Hematopoietic multipotent progenitor cell treated with erythropoietin and hydrocortisone succinate and interleukin-3 and kit ligand, for 4 days (in vitro differentiated cells): ENCODE results near the gene ITGB1.
"Not testable (repeated sequence)": the region's sequence is repeated elsewhere in the genome, so short reads cannot be mapped to it uniquely, and the experiment has no call there.

Experiments
- DNase-seq: peaks from one replicate; pipeline ENCODE4 v3.0.0-alpha.2; 2015

Gene ITGB1

GRCh38 chr10:32931593-32931992 is 26.4 kb downstream of the ITGB1 start:
- DNase-seq: no peak

DNA sequence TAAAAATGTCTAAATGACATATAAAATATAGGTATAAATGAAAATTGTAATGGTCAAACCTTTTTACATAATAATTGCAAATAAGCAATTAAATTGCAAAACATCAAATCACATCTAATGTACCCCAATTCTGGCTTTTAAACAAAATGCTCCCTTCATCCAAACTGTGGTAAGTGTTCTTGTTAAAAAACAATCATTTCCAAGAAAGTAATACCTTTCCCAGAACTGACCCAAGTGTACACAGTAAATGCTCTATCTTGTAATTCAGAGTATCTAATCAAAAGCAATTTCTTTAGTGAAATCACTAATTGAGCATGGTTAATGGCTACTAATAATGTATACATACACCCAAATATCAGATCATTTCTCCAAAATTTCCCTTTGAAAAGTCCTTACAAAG is 28.0 kb downstream of the ITGB1 start:
- no peak for DNase-seq

DNA sequence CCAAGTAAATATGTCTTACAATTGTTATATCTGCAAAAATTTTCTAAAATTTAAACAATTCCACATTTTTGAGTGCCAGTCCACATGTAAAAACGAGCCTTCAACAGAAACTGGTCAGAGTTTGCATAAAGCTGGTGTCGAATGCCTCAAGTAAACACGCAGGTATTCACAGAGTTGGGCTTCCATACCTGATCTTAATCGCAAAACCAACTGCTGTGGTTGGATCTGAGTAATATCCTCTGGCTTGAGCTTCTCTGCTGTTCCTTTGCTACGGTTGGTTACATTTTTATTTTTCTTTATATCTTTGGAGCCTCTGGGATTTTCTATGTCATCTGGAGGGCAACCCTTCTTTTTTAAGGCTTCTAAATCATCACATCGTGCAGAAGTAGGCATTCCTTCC is 28.4 kb downstream of the ITGB1 start:
- DNase-seq: no peak

GRCh38 chr10:32927750-32928149 is 30.3 kb downstream of the ITGB1 start:
- peak; percentile 62 for DNase-seq

GRCh38 chr10:32923849-32924248 is 34.2 kb downstream of the ITGB1 start:
- DNase-seq: peak; percentile 65

DNA sequence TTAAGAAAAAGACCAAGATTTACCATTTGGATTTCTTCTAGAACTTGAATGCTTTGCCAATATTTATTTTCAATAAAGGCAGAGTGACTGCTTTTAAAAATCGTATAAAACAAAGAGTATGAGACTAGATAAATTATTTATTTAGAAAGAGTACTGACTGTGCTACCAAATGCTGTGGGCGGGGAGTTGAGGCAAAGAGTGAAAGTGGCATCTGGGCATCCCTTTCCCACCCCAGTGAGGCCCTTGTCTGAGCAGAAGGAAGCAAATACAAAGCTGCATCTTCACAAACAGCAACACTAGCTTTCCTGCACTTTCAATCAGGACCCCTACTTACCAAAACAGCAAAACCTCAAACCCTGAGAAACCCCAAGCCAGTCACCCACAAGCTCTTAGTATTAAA is 34.9 kb downstream of the ITGB1 start:
- no peak for DNase-seq

GRCh38 chr10:32922170-32922569 is 35.9 kb downstream of the ITGB1 start:
- DNase-seq: peak; percentile 89

DNA sequence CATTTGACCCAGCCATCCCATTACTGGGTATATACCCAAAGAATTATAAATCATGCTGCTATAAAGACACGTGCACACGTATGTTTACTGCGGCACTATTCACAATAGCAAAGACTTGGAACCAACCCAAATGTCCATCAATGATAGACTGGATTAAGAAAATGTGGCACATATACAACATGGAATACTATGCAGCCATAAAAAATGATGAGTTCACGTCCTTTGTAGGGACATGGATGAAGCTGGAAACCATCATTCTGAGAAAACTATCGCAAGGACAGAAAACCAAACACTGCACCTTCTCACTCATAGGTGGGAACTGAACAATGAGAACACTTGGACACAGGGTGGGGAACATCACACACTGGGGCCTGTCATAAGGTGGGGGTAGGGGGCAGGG is 40.2 kb downstream of the ITGB1 start:
- DNase-seq: not testable (repeated sequence)

- DNase-seq: no peak
These were observed 46.6 kb downstream of the ITGB1 start for GRCh38 chr10:32911285-32912016.

DNA sequence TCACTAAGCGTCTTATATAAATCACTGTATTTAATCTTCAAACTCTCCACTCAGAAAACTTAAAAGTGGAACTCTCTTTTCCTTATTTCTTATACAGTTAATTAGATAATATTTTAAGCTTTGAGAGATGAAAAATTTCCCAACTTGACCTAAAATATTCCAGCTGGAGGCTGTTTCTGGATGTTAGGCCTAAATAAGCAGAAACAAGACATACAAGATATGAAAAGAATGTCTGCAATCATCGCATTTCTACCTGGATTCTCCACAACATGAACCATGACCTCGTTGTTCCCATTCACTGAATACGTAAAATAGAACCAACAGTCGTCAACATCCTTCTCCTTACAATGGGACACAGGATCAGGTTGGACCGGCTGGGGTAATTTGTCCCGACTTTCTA is 48.1 kb downstream of the ITGB1 start:
- DNase-seq: not testable (repeated sequence)

GRCh38 chr10:32909456-32909855 is 48.6 kb downstream of the ITGB1 start:
- DNase-seq: no peak

DNA sequence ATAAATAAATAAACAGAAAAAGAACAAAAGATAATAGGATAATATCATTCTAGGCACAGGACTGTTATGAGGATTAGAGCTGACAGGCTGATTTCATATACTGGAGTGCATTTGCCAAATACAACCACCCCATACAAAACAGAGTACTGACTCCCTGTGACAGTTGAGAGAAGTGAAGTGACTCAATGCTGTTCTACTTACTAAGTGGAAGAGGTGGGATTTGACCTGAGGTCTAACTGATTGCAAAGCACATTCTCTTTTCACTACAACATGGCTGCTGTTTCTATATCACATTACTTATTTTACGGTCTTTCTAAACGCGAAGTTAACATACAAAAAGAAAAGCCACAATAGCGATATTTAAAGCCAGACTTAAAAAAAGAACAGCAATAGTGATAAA is 51.4 kb downstream of the ITGB1 start:
- no peak for DNase-seq

DNA sequence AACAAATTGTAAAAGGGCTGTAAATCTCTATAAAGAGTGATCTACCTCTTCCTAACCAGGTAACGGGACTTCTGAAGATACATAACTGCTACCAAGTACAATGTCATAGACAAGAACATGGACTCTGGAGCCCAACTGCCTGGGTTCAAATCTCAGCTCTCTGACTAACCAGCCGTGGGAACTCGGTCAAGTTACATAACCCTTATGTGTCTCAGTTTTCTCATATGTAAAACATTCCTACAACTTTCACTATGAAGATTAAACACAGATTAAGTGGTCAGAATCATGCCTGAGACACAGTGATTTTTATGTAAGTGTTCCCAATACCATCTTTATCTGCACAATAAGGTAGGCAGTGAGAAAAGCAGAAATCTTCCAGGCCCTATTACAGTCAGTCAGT is 52.6 kb downstream of the ITGB1 start:
- no peak for DNase-seq

DNA sequence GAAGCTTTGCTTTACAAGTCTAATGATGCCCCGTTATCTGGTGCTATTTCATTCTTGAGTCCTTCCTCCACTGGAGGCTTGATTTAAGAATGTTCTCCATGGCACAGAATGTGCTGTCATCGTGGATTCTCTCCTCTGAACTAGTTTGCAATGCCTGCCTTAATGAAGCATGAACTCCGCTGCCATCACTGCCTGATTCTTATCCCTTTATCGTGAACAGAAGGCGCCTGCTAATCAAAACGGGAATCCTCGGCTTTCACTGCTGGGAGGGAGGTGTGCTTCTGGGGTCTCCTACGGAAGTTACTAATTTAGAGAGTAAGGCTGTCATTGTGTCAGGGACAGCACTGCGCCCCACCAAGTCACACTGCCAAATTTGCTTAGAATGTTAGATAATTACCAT is 56.2 kb downstream of the ITGB1 start:
- no peak for DNase-seq

GRCh38 chr10:32895200-32895968 is 62.6 kb downstream of the ITGB1 start:
- DNase-seq: not testable (repeated sequence)

GRCh38 chr10:32893916-32894664 is 63.9 kb downstream of the ITGB1 start:
- no peak for DNase-seq

GRCh38 chr10:32893434-32893833 is 64.6 kb downstream of the ITGB1 start:
- DNase-seq: peak; percentile 23

DNA sequence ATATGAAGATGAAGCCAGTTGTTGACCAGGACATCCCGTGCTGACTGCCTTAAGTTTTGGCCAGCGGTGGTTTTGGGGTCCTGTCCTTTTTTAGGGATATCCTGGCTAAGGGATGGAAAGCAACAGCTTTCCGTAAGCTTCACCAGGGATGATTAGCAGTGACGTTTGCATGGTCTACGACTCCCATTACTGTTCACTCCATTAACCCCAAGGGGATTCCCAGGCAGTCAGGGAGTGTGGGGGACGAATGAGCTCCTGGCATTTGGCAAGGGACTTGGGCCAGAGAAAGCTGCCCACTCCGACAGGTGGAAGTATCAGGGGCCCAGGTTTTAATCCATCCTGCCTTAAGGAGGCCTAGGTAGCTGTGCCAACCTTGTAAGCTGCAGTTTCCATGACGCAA is 66.8 kb downstream of the ITGB1 start:
- DNase-seq: no peak

DNA sequence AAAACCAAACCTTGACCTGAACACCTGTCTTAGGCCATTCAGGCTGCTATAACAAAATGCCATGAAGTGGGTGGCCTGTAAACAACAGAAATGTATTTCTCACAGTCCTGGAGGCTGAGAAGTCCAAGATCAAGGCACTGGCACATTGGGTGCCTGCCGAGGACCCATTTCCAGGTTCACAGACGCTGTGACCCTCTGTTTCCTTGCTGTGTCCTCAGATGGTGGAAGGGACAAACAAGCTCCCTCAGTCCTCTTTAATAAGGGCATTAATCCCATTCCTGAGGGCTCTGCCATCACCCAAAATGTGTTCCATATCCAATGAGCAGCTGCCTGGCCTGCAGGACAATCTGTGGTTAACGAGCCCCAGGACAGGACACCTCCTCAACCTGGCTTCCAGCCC is 67.6 kb downstream of the ITGB1 start:
- no peak for DNase-seq

- no peak for DNase-seq
These were observed 68.3 kb downstream of the ITGB1 start for GRCh38 chr10:32889631-32890212.

DNA sequence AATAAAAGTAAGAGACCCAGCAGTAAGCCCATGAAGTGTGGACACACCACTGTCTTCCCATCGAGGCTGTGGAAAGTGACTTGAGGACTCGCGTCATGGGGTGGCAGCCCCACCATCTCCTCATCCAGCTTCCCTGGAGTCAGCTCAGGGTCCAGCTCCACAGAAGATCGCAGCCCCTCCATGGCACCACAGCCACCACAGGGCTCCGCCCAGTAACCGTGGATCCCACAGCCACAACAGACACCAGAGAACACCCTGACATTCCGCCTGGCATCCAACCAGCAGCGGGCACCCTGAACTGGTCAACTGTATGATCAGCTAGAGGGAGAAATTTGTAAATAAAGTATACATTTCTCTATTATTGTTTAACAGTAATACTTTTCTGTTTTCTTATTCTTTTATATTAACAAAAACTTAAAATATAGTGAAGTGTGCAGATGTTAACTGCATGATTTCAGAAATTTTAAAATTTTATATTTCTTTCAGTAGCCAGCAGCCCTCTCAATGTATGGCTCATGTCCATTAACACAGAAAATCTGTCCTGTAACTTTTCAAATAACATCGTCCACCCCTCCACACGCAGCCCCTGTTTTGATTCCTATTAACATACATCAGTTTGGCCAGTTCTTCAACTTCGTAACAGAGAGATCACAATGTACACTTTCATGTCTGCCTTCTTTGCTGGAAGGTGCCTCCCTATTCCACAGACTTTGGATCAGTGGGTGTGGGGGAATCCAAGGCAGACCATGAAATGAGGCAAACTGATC is 69.7 kb downstream of the ITGB1 start:
- DNase-seq: peak; percentile 24

DNA sequence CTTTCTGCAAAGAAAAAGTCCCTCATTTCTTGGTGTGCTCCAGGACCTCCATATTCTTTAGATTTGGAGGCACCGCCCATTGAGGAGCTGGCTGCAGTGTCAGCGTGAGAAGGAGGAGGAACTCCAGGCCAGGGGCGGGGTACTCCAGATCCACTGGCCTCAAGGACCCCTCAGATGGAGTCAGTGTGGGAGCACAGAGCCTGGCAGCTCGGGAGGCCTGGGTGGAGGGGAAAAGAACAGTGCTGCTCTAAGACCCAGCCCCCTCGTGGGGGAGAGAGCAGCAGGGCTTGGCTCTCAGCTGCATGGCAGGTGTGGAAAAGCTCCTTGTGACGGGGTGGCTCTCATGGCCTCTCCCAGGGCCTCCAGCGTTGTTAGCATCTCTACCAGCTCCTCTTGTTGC is 70.5 kb downstream of the ITGB1 start:
- DNase-seq: no peak

DNA sequence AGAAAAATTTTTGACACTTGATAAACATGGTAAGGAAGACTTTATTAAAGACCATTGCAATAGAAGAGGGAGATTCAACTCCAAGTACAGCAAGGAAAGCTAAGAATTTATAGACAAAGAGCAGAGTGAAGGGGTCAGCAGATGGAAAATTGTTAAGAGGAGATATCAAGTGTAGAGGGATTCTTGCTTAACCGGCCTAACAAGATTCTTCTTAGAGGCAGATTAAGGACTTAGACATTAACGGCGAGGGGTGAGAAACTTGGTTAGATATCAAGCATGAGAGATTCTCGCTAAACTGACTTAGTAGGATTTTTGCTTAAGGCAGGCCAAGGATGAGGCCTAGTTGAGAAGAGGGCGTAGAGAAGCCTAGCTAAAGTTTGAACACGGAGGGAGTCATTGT is 76.0 kb downstream of the ITGB1 start:
- DNase-seq: no peak
